Glomerular visceral epithelial cell (primary cell): ENCODE measurements around the gene IL20RB.

Experiments
- DNase-seq: peaks from one replicate; pipeline ENCODE4 v3.0.0-alpha.2; 2016; ENCODE audit errors: extremely low spot score

IL20RB gene, protein sequence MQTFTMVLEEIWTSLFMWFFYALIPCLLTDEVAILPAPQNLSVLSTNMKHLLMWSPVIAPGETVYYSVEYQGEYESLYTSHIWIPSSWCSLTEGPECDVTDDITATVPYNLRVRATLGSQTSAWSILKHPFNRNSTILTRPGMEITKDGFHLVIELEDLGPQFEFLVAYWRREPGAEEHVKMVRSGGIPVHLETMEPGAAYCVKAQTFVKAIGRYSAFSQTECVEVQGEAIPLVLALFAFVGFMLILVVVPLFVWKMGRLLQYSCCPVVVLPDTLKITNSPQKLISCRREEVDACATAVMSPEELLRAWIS

DNA sequence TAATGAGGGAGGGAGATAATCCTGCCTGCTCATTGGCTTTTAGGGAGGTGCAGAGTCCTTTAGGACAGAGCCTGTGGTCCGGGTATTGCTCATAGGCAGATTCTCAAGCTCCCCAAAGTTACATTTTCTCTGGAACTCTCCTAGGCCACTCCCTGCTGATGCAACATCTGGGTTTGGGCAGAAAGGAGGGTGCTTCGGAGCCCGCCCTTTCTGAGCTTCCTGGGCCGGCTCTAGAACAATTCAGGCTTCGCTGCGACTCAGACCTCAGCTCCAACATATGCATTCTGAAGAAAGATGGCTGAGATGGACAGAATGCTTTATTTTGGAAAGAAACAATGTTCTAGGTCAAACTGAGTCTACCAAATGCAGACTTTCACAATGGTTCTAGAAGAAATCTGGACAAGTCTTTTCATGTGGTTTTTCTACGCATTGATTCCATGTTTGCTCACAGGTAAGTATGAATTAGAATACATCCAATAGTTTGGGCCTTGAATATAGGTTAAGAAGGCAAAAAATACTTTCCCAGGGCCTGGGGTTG is at the start of gene IL20RB:
TSS of gene IL20RB (plus strand) at position 233 of the 538 bp plus-strand sequence. CDS start at position 364, 131 bp downstream.
- DNase-seq, result no peak

DNA sequence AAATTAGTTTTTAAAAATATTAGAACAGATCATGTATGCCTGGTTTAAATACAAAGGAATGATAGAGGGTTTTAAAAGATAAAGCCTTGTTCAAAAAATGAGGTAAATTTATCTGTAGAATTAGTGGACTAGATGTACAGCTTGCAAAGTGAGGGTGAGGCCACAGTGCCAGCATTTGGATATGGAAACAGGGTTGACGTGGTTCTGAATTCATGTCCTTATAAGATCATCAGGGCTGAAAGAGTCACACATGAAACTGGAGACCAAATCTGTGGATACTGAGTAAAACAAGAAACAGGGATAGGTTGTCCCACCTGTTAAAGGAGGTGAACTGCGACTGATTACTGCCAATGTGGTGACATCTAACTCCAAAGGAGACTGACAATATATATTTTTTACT is 49.5 kb upstream of the IL20RB start:
- DNase-seq, result no peak

DNA sequence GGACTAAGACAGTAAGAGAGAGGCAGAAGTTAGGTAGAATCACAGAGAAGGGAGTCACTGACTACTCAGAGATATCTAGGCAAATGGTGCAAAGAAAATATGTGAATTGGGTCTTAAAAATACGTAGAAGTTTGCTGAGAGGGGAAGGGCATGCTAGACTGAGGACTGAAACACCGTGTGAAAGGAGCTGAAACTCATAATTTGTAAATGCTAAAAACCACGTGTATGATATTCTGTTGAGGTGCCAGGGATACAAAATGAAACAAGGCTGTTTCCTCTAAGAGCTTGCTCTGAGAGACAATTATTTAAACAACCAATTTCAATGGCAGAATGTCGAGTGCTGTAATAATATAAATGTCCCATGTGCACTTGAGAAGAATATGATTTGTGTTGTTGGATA is 48.6 kb upstream of the IL20RB start:
- no peak for DNase-seq

DNA sequence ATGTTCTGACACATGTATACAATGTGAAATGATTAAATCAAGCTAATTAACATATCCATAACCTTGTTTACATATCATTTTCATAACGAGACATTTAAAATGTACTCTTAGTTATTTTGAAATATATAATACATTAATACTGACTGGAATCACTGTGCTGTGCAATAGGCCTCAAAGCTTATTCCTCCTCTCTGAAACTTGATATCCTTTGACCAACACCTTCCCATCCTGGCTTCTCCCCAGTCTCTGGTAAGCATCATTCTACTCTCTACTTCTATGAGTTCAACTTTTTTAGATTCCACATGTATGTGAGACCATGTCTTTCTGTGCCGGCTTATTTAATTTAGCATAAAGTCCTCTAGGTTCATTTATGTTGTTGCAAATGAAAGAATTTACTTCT is 47.1 kb upstream of the IL20RB start:
- no peak for DNase-seq

DNA sequence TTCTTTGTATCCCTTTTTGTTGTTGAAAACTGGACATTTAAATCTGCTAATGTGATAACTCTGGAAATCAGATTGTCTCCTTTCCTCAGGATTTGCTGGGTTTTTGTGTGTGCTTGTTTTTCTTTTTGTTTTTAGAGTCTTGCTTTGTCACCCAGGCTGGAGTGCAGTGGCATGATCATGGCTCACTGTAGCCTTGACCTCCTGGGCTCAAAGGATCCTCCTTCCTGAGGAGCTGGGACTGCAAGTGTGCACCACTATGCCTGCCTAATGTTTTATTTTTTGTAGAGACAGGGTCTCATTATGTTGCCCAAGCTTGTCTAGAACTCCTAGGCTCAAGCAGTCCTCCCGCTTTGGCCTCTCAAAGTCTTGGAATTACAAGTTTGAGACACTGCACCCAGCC is 44.6 kb upstream of the IL20RB start:
- DNase-seq, result no peak

DNA sequence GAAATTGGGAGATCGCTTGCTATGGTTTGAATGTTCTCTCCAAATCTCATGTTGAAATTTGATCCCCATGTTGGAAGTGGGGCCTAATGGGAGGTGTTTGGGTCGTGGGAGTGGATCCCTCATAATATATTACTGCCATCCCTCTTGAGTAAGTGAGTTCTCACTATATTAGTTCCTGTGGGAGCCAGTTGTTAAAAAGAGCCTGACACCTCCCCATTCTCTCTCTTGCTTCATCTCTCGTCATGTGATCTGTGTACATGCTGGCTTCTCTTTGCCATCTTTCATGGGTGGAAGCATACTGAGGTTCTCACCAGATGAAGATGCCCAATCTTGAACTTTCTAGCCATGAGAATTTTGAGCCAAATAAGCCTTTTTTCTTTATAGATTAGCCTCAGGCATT is 43.0 kb upstream of the IL20RB start:
- no peak for DNase-seq

DNA sequence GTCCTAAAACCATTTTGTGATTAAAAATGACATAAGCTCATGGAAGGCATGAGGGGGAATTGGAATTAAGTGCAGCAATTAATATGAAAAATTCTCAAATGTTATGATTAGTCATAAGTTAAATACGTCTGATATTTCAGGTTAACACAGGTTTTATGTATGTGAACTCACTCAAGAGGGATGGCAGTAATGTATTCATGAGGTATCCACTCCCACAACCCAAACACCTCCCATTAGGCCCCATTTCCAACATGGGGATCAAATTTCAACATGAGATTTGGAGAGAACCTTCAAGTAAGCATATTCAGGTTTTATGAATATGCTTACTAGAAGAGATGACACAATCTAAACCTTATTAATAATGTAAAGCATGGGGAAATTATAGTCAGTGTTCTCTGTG is 41.6 kb upstream of the IL20RB start:
- DNase-seq, result no peak

DNA sequence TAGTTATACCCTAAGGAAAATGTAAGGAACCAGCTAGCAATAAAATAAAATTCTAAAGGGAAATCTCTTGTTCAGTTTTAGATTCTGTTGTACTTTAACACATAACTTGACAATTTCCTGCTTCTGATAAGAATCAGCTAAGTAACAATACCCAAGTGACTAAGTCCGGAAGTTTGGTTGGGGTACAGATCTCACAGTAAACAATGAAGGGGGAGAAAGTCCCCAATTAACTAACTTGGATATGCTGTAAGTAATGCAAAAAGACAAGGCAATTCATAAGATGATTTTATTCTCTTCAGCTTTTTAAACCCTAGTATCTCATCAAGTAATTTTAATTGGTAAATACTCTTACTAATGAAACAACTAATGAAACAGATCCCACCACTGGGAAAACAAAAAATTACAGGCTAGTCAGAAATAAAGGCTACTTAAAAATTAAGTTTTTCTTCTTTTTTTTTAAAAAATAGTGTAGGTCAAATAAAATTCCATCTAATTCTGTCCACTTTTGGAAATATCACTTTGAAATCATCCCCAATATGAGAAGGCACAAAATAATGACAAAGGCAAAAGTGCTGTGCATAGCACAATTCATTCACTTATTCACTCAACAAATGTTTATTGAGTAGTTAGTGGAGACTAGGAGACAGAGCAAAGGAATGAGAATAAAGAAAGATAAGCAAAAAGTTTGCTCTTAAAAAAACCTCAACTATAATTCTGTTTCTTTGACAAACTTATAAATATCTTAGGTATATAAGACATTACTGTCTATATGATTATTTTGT is 37.8 kb upstream of the IL20RB start:
- DNase-seq, result no peak

DNA sequence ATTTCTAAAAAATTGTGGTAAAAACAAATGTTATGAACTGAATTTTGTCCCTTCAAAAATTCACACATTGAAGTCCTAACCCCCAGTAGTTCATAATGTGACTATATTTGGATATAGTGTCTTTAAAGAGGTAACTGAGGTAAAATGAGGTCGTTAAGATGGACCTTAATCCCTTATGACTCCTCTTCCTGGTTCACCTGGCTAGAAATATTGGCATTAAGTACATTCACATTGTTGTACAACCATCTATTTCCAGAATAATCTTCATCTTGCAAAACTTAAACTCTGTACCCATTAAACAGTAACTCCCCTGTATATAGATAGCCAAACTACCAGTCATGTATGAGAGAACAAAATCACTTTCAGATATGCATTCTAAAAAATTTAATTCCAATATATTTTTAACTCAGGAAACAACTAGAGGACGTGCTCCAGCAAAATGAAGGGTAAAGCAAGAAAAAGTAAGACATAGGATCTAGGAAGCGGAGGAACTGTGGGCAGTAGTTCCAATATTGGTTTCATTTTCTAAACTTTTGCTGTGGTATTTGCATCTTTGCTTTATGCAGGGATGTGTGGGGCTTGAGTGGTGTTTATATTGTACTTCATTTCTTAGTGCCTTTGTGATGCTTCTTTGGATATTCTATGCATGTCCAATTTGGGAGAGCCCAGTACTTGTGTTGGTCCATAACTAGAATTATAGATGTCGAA is 36.7 kb upstream of the IL20RB start:
- DNase-seq, result no peak

DNA sequence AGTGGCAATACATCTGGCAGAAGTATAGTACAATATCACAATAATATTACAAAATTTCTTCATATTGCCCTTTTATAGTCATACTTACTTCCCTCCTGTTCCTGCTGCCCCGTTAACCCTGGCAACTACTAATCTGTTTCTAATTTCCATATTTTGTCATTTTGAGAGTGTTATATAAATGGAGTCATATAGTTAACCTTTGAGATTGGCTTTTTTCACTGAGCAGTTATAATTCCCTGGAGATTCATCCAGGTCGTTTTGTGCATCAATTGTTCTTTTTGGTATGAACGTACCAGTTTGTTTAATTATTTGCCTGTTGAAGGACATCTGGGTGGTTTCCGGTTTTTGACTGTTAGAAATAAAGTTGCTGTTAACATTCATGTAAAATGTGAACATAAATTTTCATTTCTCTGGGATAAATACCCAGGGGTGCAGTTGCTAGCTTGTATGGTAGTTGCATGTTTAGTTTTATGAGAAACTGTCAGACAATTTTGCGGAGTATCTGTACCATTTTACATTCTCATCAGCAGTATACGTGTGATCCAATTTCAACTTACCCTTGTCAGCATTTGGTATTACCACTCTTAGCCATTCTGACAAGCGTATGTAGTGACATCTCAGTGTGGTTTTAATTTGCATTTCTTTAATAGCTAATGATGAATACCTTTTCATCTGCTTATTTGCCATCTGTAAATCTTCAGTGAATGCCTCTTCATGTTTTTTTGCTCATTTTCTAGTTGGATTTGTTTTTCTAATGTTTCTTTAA is 32.2 kb upstream of the IL20RB start:
- no peak for DNase-seq

DNA sequence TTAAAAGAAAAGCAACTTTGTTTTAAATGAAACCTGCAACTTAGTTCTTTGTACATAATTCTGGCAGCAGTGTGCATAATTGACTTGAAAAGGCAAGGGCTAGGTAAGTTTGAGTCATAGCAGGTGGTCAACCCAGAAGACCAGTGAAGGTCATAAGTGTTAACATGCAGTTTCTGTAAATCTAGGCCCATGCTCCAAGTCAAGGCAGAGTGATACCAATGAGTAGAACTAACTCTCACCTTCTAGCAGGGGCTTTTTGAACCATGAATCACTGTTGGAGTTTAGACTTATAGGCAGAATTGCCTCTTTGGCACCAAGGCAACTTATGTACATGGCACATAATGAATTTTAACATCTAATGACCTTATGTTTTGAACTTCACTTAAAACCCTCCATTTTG is 29.5 kb upstream of the IL20RB start:
- DNase-seq, result no peak

DNA sequence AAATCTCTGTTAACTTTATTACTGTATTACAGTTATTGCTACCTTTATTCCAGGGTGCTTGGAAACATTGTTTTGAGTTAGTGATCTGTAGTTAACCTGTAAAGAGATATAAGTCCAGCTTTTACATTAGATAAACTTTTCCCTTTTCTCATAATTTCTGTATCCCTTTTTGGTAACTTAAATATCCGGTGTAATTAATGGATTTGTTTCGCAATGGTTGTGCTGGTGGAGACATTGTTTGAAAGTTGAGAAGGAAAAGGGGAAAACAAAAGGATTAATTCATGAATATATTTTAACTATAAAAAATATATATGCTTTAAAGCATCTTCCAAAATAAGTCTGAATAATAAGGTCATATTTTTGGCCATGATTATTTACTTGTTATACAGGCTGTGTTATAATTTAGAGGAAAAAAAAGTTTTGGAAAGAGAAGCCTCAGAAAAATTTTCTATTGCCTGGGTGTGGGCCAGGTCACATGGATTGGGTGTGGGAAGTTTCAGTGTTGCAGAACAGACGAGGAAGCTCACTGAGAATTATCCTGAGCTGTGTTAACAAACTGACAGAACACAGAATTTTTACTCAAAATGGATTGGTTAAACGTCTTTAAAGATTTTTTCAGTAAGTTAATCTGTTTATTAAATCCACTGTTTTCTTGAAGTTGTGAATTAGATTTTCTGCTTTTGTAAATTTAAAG is 27.7 kb upstream of the IL20RB start:
- no peak for DNase-seq

DNA sequence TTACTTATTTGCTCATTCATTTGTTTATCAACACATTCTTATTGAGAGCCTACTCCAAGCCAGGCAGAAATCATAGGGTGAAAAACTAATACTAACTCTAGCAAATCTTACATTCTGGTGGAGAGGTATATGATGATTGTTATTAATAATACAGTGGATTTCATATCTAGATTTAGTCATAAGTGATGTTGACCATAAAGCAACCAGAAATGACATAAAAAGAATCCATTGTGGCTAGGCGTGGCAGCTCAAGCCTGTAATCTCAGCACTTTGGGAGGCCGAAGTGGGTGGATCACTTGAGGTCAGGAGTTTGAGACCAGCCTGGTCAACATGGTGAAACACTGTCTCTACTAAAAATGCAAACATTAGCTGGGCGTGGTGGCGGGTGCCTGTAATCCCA is 26.2 kb upstream of the IL20RB start:
- DNase-seq, result no peak

DNA sequence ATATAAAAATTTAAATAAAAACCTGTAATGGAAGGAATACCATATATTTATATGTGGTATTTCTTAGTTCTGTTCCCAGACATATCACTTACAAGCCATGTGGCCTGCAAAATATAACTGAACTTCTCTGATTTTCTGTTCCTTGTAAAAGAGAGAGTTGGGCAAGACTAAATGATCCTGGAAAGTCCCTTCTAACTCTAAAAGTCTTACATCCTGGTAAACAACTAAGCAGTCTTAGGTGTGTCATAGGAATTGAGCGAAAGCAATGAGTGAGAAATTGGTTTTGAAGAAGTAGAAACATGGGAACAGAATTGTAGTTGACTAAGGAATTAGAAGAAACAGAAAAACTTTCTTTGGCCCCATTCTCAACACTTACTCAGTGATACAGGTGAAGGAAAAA is 25.3 kb upstream of the IL20RB start:
- no peak for DNase-seq

DNA sequence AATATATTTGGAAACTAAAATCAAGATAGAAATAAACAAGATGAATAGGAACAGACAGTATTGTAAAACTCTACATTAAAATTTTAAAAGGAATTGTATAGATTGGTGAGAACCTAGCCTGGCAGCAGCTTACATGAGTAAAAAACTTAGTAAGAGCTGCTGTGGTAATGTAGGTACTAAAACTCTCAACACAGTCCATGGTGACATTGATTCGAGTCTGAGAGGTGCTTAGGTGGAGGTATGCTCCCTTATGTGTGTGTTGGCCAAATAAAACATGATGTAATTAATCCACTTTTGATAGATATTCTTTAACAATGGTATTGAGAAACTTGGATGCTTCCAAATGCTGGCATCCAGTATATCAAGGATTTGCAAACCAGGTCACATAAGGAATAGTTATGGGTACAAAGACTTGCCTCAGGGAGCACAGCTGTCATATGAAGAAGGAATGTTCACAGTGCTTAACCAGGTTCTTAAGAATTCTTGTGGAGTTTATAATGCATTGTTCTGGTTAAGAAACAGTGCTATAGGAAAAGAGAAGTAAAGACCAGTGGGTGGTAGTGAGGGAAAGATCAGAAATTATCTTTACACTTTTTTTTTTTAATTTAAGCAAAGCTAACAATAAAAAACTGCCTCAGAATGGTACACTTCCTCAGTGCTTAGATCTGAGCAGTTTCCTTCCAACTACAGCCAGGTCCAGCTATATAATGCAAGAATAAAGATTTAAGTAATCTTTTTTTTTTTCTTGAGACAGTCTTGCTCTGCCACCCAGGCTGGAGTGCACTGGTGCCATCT is 24.6 kb upstream of the IL20RB start:
- DNase-seq, result no peak

DNA sequence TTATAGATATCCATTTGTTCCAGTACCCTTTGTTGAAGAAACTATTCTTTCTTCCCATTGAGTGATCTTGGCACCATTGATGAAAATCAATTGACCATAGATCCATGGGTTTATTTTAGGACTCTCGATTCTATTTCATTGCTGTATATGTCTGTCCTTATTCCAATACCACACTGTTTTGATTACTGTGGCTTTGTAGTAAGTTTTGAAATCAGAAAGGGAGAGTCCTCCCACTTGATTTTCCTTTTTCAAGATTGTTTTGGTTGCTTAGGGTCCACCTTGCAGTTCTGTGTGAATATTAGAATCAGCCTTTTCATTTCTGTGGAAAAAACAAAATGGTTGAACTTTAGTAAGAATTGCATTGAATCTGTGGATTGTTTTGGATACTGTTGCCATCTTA is 20.6 kb upstream of the IL20RB start:
- DNase-seq, result no peak

DNA sequence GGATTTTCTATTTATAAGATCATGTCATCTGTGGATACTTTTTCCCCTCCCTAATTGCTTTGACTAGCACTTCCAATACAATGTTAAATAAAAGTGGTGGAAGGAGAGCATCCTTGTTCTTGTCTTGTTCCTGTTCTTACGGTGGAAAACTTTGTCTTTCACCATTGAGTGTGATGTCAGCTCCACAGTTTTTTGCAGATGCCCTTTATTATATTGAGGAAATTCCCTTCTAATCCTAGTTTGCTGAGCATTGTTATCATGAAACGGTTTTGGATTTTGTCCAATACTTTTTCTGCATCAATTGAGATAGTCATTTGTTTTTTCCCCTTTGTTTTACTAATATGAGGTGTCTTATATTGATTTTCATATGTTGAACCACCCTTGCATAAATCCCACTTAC is 19.9 kb upstream of the IL20RB start:
- no peak for DNase-seq

DNA sequence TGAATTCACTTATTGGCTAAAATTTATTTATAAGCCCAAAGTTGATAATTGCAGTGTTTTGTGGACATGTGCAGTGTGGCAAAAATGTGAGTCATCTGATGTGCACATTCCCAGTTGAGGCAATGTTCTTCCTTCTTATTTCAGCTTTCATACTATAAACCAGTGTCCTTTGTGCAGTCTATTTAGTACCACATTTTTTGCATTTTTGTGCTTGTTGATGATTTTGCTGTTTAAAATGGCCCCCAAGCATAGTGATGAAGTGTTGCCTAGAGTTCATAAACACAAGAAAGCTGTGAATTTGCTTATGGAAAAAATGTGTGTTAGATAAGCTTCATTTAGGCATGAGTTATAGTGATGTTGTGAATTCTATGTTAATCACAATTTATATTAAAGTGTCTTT is 19.4 kb upstream of the IL20RB start:
- DNase-seq, result peak; percentile 23

DNA sequence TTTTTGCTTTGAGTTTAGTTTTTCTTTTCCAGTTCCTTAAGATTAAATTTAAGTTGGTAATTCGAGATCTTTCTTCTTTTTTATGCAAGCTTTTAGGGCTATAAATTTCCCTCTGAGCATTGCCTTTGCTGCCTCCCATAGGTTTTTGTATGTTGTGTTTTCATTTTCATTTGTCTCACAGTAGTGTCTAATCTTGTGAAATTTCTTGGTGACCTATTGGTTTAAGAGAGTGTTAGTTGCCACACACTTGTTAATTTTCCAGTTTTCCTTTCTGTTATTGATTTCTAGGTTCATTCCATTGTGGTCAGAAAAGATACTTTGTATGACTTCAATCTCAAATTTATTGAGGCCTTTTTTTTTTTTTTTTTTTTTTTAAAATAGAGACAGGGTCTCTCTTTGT is 18.3 kb upstream of the IL20RB start:
- DNase-seq, result no peak

DNA sequence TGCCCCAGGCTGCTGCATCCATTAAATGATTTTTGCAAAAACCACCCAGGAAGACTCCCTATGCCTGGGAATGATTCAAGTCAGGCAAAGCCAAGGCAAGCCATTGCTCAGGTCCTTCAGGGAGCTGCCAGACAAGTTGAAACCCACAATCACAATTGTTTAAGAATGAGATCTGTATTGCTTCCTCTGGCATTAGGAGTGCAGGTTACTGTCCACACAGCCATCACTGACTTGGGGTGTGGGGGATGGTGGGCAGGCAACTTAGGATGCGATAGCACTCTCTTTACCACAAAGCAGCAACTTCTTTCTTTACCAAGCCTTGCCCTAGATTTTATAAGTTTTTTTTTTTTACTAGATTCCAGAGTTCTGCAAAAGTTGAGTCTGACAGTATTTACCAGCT is 15.0 kb upstream of the IL20RB start:
- DNase-seq, result no peak
